ACC112 (cell line): ENCODE results near the gene DLEC1.
"Not testable (repeated sequence)": the region's sequence is repeated elsewhere in the genome, so short reads cannot be mapped to it uniquely, and the experiment has no call there.

Experiments
- H2AFZ ChIP-seq: fragments of 200-600 bp; sonication (generic); one replicate; pipeline ENCODE4 v1.6.0; 2017; ENCODE audit warnings: antibody characterized with exemption, low read length; ENCODE audit not compliant: unreplicated experiment
- H3K27ac ChIP-seq: fragments of 200-600 bp; sonication (generic); 2 replicates; pipeline ENCODE4 v1.5.1; 2014; ENCODE audit warnings: low read depth, mild to moderate bottlenecking, antibody characterized with exemption, low read length, moderate library complexity
- H3K27me3 ChIP-seq: fragments of 200-600 bp; sonication (generic); 2 replicates; pipeline ENCODE4 v1.6.1; 2014; ENCODE audit warnings: mild to moderate bottlenecking, antibody characterized with exemption, low read length, moderate library complexity, mixed read lengths; ENCODE audit not compliant: insufficient read depth
- H3K36me3 ChIP-seq: fragments of 200-600 bp; sonication (generic); 2 replicates; pipeline ENCODE4 v1.6.1; 2016; ENCODE audit warnings: mild to moderate bottlenecking, antibody characterized with exemption, low read length, moderate library complexity, mixed read lengths; ENCODE audit not compliant: insufficient read depth
- H3K4me1 ChIP-seq: fragments of 200-600 bp; sonication (generic); one replicate; pipeline ENCODE4 v1.6.1; 2016; ENCODE audit warnings: low read length, mixed read lengths; ENCODE audit not compliant: insufficient read depth, unreplicated experiment, control insufficient read depth
- H3K4me3 ChIP-seq: fragments of 200-600 bp; sonication (generic); 2 replicates; pipeline ENCODE4 v1.5.1; 2014; ENCODE audit warnings: mild to moderate bottlenecking, low read depth, low read length
- H3K79me2 ChIP-seq: fragments of 200-600 bp; sonication (generic); one replicate; pipeline ENCODE4 v1.6.0; 2016; ENCODE audit warnings: low read length; ENCODE audit not compliant: control insufficient read depth, unreplicated experiment, insufficient read depth

The DLEC1 gene

DNA sequence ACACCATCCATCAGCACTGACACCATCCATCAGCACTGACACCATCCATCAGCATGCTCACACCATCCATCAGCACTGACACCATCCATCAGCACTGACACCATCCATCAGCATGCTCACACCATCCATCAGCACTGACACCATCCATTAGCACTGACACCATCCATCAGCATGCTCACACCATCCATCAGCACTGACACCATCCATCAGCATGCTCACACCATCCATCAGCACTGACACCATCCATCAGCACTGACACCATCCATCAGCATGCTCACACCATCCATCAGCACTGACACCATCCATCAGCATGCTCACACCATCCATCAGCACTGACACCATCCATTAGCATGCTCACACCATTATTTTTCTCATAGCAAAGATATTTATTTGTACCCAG lies 48.3 kb downstream of the DLEC1 start:
- not testable (repeated sequence) for H3K36me3 ChIP-seq, H3K4me1 ChIP-seq, H2AFZ ChIP-seq, H3K27ac ChIP-seq, H3K4me3 ChIP-seq, H3K79me2 ChIP-seq
- peaks cover 28% of the 10 kb centered on the region for H3K27me3 ChIP-seq

DNA sequence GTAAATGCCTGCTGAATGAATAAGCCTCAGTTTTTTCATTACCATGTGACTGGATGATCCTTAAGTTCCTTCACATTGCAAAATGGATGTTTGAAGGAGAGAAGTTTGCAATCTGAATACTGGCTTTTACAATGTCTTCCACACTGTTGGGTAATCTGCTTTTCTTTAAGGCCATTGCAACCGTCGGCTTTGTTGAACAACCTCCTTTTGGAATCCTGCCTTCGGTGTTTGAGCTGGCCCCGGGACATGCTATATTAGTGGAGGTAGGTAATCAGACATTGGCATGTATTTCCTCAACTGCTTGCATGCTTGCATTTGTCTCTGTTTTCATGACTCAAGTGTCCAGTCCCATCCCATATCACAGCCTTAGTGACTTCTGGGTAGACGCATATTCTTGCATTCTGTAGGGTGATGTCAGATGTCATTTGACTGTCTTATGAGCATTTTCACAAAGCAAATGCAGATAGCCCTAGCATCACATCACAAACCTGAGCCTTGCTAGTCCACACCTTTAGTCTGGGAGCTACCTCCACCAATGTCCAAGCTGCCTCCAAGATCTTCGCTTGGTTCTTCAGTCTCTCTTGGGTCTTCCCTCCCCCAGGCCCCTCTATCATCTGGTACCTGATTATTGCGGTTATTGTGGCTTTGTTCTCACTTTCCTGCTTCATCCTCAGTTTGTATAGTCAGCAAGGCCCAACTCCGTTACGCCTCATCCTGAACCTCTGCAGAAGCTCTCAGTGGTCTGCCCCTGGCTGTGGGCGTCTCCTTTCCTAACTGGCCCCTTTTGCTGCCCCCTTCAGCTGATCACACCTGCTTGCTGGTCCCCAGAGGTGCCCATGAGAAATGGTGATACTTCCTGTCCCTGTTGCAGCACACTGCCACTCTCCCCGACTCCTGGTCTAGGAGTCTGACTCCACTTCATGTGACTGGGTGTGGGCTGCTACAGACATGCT lies 49.4 kb downstream of the DLEC1 start:
- H3K79me2 ChIP-seq: no peaks in the 10 kb centered on the region
- H3K36me3 ChIP-seq: no peaks in the 10 kb centered on the region
- H3K27ac ChIP-seq: no peak overlapping the region
- peaks cover 39% of the 10 kb centered on the region for H3K27me3 ChIP-seq
- no peak overlapping the region for H2AFZ ChIP-seq
- H3K4me3 ChIP-seq: no peak overlapping the region
- H3K4me1 ChIP-seq: no peaks in the 10 kb centered on the region

DNA sequence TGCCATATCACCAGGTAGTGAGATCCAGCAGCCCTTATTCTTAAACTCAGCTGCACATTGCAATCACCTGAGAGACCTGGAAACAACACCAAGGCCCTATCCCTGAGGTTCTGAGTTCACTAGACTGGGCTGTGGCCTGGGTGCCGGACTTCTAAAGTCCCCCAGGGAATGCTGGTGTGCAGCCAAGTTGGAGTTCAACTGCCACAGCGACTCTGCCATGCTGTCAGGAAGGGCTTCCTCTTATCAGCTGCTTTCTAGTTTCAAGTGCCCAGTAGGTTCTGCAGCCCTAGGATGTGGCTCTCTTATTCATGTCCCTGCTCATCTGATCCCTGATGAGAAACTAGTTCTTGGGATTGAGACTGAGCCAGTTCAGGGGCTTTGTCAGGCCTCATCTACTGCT lies 50.2 kb downstream of the DLEC1 start:
- no peaks in the 10 kb centered on the region for H3K4me1 ChIP-seq
- no peak overlapping the region for H2AFZ ChIP-seq
- no peak overlapping the region for H3K27ac ChIP-seq
- no peaks in the 10 kb centered on the region for H3K36me3 ChIP-seq
- H3K27me3 ChIP-seq: peaks cover 47% of the 10 kb centered on the region
- H3K79me2 ChIP-seq: no peaks in the 10 kb centered on the region
- no peak overlapping the region for H3K4me3 ChIP-seq

DNA sequence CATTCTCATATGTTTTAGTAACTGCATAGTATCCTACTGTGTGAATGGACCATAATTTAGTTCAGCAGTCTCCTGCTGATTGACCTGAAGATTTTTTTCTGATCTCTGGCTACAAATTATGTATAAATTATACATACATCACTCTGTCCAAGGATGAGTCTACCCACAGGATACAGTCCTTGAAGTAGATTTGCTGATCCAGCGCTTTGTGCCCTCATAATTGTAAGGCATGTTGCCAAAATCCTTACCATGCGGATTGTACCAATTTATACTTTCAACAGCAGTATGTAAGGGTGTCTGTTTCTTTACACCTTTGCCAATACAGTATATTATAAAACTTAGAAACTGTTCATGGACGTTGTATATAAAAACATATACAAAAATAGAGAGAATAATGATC lies 51.4 kb downstream of the DLEC1 start:
- Histone ChIP-seq H2AFZ (no peak overlapping the region), H3K27ac (no peak overlapping the region), H3K27me3 (peaks cover 58% of the 10 kb centered on the region), H3K4me1 (no peaks in the 10 kb centered on the region), H3K4me3 (no peak overlapping the region), H3K36me3 (no peaks in the 10 kb centered on the region), H3K79me2 (no peaks in the 10 kb centered on the region)

DNA sequence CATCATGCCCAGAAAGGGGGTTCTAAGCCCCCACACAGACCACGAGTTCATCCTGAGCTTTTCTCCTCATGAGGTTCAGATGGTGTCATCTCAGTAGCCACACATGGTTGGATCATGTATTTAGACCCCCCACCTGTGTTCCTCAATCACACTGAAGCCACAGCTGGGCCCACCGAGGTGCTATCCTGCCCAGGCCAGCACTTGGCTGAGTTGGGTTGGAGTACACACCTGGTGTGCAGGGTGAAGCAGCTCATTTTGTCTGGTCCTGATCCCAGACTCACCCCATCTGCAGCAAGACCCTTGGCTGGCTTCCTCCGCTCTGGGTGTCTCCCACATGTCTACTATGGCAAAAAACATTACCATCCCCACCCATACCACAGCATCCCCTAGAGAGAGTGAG lies 56.0 kb downstream of the DLEC1 start:
- Histone ChIP-seq H2AFZ (no peak overlapping the region), H3K79me2 (no peaks in the 10 kb centered on the region), H3K36me3 (no peaks in the 10 kb centered on the region), H3K27me3 (peaks cover 81% of the 10 kb centered on the region), H3K4me3 (no peak overlapping the region), H3K4me1 (no peaks in the 10 kb centered on the region), H3K27ac (no peak overlapping the region)

DNA sequence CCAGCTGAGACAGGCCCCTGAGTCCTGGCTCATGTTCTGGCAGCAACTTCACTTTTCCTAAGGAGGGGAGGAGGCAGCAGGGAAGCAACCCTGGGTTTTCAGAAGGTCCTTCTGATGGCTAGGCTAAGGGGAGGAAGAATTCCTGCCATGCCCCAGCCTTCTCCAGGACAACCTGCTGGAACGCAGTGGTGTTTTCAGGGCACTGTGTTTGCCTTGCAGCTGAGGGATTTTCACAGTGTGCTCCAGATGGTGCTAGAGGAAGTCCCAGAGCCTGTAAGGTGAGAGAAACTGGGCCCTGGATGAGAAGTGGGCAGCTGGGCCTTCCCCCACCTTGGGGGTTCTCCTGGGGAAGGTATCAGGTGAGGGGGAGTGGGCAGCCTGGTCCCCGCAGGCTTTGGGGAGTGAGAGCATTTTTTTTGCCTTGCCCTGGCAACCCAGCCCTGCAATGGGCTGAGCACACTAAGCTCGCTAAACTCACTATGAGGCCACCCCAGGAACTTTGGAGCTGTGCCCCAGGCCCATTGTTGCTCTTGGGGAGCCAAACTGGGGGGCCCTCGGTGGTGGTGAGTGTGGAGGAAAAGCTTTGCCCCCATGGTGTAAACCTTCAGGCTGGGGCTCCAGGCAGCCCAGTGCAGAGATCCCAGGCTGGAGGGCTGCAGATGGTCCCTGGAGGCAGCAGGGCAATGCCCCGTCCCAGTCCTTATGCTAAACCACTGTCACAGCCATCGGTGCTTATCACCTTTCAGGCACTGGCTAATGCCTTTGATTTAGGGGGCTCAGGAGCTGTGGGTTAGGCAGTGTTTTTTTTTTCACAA lies 56.9 kb downstream of the DLEC1 start:
- Histone ChIP-seq H3K27ac (no peak overlapping the region), H3K4me1 (no peaks in the 10 kb centered on the region), H3K4me3 (no peak overlapping the region), H2AFZ (no peak overlapping the region), H3K27me3 (peaks cover 84% of the 10 kb centered on the region), H3K79me2 (no peaks in the 10 kb centered on the region), H3K36me3 (no peaks in the 10 kb centered on the region)

DNA sequence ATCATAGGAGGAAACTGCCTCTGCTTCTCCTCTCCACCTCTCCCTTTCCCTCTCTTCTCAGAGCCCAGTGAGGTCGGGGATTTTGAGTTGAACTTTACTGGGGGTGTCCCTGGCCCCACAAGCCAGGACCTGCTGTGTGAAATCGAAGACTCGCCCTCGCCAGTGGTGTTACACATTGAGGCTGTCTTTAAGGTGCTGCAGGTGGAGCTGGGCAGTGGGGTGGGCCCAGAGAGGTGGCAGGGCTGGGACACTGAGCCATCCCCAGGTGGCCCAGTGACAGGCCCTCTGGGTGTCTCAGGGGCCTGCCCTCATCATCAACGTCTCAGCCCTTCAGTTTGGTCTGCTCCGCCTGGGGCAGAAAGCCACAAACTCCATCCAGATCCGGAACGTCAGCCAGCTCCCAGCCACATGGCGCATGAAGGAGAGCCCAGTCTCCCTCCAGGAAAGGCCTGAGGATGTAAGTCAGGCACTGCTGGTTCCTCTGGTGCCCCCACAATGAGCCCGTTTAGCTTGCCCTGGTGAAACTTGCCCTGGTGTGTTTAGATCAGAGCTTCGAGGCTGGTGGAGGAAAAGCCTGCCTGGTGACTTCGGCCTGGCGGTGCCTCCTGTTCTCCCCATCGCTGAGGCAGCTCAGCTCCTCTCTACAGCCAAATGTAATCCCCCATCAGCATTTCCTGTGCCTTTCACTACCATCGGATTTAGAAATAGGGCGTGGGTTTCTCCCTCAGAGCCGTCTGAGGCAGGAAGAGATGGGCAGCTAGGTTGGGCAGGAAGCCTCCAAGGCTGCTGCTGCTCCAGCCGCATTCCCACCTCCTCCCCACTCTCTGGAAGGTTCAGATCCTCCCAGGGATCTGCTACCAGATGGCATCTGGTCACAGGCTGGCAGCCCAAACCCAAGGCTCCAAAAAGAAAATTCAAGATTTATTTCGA lies 58.7 kb downstream of the DLEC1 start:
- Histone ChIP-seq H3K79me2 (no peaks in the 10 kb centered on the region), H3K4me1 (no peaks in the 10 kb centered on the region), H3K4me3 (no peak overlapping the region), H3K27ac (no peak overlapping the region), H3K27me3 (peaks cover 74% of the 10 kb centered on the region), H2AFZ (no peak overlapping the region), H3K36me3 (no peaks in the 10 kb centered on the region)

DNA sequence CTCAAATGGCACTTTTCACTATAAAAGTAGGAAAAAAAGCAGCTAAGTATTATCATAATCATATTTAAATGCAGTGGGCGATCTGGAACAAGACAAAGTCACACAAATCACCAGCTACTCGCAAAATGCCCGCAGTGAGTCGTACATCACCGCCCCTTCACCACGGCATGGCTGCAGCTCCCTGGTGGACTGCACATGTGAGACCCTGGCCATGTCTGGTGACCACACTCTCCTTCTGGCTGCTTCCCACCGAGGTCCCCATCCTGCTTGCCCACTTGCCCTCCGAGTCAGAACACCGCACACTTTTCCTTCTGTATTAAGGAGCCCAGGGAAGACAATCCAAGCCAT lies 59.3 kb downstream of the DLEC1 start:
- H3K4me1 ChIP-seq: no peaks in the 10 kb centered on the region
- peaks cover 71% of the 10 kb centered on the region for H3K27me3 ChIP-seq
- no peaks in the 10 kb centered on the region for H3K79me2 ChIP-seq
- no peak overlapping the region for H3K27ac ChIP-seq
- no peak overlapping the region for H2AFZ ChIP-seq
- no peaks in the 10 kb centered on the region for H3K36me3 ChIP-seq
- H3K4me3 ChIP-seq: no peak overlapping the region

DNA sequence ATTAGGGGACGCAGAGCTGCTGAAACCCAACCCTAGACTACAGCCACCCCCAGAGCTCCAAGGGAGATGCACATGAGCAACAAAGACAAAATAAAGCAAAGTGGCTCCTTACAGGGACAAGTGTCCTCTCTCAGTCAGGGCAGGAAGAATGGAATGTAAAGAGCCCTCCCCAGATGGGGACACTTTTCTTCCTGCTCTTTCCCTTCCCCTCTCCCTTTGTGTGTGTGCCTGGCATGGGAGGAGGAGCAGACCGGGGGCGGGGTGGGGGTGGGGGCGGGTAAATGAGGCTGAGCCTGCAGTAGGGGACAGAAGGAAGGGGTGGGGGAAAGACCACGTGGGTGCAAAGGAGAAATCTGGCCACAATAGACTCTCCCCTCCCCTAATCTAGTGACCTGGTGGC lies 60.5 kb downstream of the DLEC1 start:
- Histone ChIP-seq H3K4me3 (no peak overlapping the region), H3K27me3 (peaks cover 67% of the 10 kb centered on the region), H3K36me3 (no peaks in the 10 kb centered on the region), H3K79me2 (no peaks in the 10 kb centered on the region), H3K27ac (no peak overlapping the region), H2AFZ (no peak overlapping the region), H3K4me1 (no peaks in the 10 kb centered on the region)

DNA sequence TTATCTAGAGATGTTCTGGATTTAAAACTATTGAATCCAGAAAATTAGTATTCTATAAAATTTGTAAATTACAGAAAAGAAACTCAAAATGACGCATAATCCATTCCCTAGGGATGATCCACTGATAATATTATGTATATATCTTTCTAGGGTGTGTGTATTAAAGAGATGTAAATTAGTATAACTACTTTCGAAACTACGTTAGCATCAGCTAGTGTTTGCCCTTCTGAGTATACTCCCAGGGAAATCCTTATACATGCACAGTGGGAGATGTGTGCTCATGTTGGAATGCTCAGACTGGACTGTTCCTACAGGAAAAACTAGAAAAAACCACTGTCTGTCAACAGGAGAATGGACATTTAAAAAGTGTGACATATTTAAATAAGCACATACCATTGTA lies 61.5 kb downstream of the DLEC1 start:
- Histone ChIP-seq H3K4me3 (no peak overlapping the region), H3K36me3 (no peaks in the 10 kb centered on the region)

More for the DNA sequence above, 61.5 kb downstream of the DLEC1 start:
- H3K27ac ChIP-seq: no peak overlapping the region
- H2AFZ ChIP-seq: no peak overlapping the region
- H3K79me2 ChIP-seq: no peaks in the 10 kb centered on the region
- peaks cover 64% of the 10 kb centered on the region for H3K27me3 ChIP-seq
- no peaks in the 10 kb centered on the region for H3K4me1 ChIP-seq
